H9 (cell line): ENCODE results near the gene TMEM164. TPM values are rescaled to one million over a fixed set of nuclear protein-coding genes. Genes with fewer than 3 reads are reported as not detected.

Source experiments
- DNase-seq: peaks from one replicate; pipeline ENCODE4 v3.0.0-alpha.2; 2017
- H2AFZ ChIP-seq: one replicate; pipeline ENCODE4 v1.6.1; 2013; ENCODE audit warnings: mild to moderate bottlenecking, low read length, control low read depth, moderate library complexity
- H2AK5ac ChIP-seq: 2 replicates; pipeline ENCODE4 v1.6.1; 2013; ENCODE audit warnings: low read length, control low read depth, mixed read lengths; ENCODE audit not compliant: insufficient read length
- H2BK120ac ChIP-seq: one replicate; pipeline ENCODE4 v1.6.1; 2013; ENCODE audit warnings: low read depth, mild to moderate bottlenecking, low read length, control low read depth, inconsistent platforms; ENCODE audit not compliant: poor library complexity, severe bottlenecking
- H2BK12ac ChIP-seq: 2 replicates; pipeline ENCODE4 v1.6.1; 2013; ENCODE audit warnings: low read length, control low read depth, mixed read lengths, low read depth; ENCODE audit not compliant: insufficient read length
- H2BK15ac ChIP-seq: 2 replicates; pipeline ENCODE4 v1.6.1; 2013; ENCODE audit warnings: low read depth, low read length, control low read depth
- H2BK20ac ChIP-seq: one replicate; pipeline ENCODE4 v1.6.1; 2013; ENCODE audit warnings: low read depth, mild to moderate bottlenecking, low read length, control low read depth, inconsistent platforms; ENCODE audit not compliant: poor library complexity, severe bottlenecking
- H2BK5ac ChIP-seq: 2 replicates; pipeline ENCODE4 v1.6.1; 2013; ENCODE audit warnings: low read length, control low read depth, mixed read lengths; ENCODE audit not compliant: insufficient read length
- H3K14ac ChIP-seq: 2 replicates; pipeline ENCODE4 v1.6.1; 2013; ENCODE audit warnings: low read length, control low read depth; ENCODE audit not compliant: insufficient read depth
- H3K18ac ChIP-seq: 2 replicates; pipeline ENCODE4 v1.6.1; 2013; ENCODE audit warnings: low read depth, mild to moderate bottlenecking, mixed read lengths, low read length, control low read depth; ENCODE audit not compliant: insufficient read length
- H3K23ac ChIP-seq: 2 replicates; pipeline ENCODE4 v1.6.1; 2013; ENCODE audit warnings: low read length, control low read depth, mixed read lengths, low read depth; ENCODE audit not compliant: insufficient read length
- H3K23me2 ChIP-seq: 2 replicates; pipeline ENCODE4 v1.6.1; 2013; ENCODE audit warnings: low read depth, mild to moderate bottlenecking, mixed read lengths, low read length, control low read depth; ENCODE audit not compliant: insufficient read length, poor library complexity, severe bottlenecking
- H3K27ac ChIP-seq: 2 replicates; pipeline ENCODE4 v1.5.1; 2013; ENCODE audit warnings: low read length, control low read depth, mixed read lengths, low read depth; ENCODE audit not compliant: insufficient read length
- H3K27me3 ChIP-seq: 2 replicates; pipeline ENCODE4 v1.6.1; 2013; ENCODE audit warnings: low read length, control low read depth, inconsistent platforms; ENCODE audit not compliant: insufficient read depth
- H3K4ac ChIP-seq: 2 replicates; pipeline ENCODE4 v1.6.1; 2013; ENCODE audit warnings: low read depth, mild to moderate bottlenecking, control low read depth, inconsistent platforms, low read length, moderate library complexity
- H3K4me1 ChIP-seq: 2 replicates; pipeline ENCODE4 v1.6.1; 2013; ENCODE audit warnings: low read length, control low read depth, inconsistent platforms; ENCODE audit not compliant: insufficient read depth
- H3K4me2 ChIP-seq: 2 replicates; pipeline ENCODE4 v1.6.1; 2013; ENCODE audit warnings: low read length, control low read depth, mixed read lengths; ENCODE audit not compliant: insufficient read length, insufficient read depth
- H3K56ac ChIP-seq: 2 replicates; pipeline ENCODE4 v1.6.1; 2013; ENCODE audit warnings: low read depth, mild to moderate bottlenecking, mixed read lengths, low read length, control low read depth; ENCODE audit not compliant: insufficient read length
- H3K79me1 ChIP-seq: 2 replicates; pipeline ENCODE4 v1.6.1; 2013; ENCODE audit warnings: low read depth, mild to moderate bottlenecking, moderate library complexity, low read length, control low read depth, inconsistent platforms; ENCODE audit not compliant: insufficient read depth, poor library complexity, severe bottlenecking
- H3K79me2 ChIP-seq: 2 replicates; pipeline ENCODE4 v1.6.1; 2013; ENCODE audit warnings: low read length, control low read depth, inconsistent platforms; ENCODE audit not compliant: insufficient read depth
- H3K9ac ChIP-seq: 2 replicates; pipeline ENCODE4 v1.6.1; 2013; ENCODE audit warnings: low read length, control low read depth, mixed read lengths; ENCODE audit not compliant: insufficient read length; ENCODE audit errors: extremely low read depth
- H3K9me3 ChIP-seq: one replicate; pipeline ENCODE4 v1.6.1; 2013; ENCODE audit warnings: low read depth, low read length, inconsistent platforms; ENCODE audit not compliant: control insufficient read depth
- H3T11ph ChIP-seq: one replicate; pipeline ENCODE4 v1.6.1; 2013; ENCODE audit warnings: mild to moderate bottlenecking, low read length, control low read depth, inconsistent platforms
- H4K20me1 ChIP-seq: one replicate; pipeline ENCODE4 v1.6.1; 2013; ENCODE audit not compliant: control insufficient read depth, insufficient read length, insufficient read depth
- H4K5ac ChIP-seq: 2 replicates; pipeline ENCODE4 v1.6.1; 2013; ENCODE audit warnings: low read depth, mild to moderate bottlenecking, mixed read lengths, low read length, control low read depth; ENCODE audit not compliant: insufficient read length
- H4K8ac ChIP-seq: replicated peaks from 2 replicates; pipeline ENCODE4 v1.6.1; 2013; ENCODE audit warnings: low read length, control low read depth, mixed read lengths, low read depth; ENCODE audit not compliant: insufficient read length
- H4K91ac ChIP-seq: 2 replicates; pipeline ENCODE4 v1.6.1; 2013; ENCODE audit warnings: low read depth, mild to moderate bottlenecking, moderate library complexity, mixed read lengths, low read length, control low read depth; ENCODE audit not compliant: insufficient read length
- H3K27ac Mint-ChIP-seq, 3 experiments: 2 replicates in 2 of 3; 3 replicates in 1 of 3; pipeline ENCODE4 v1.8.0; 2020 to 2021; ENCODE audit warnings: mixed read lengths in 3 of 3, mild to moderate bottlenecking in 1 of 3, moderate library complexity in 1 of 3
- H3K27me3 Mint-ChIP-seq: 2 replicates; pipeline ENCODE4 v1.8.0; 2021; ENCODE audit warnings: low read depth, mild to moderate bottlenecking, moderate library complexity, mixed read lengths
- H3K36me3 Mint-ChIP-seq, 3 experiments: 2 replicates in 2 of 3; 3 replicates in 1 of 3; pipeline ENCODE4 v1.8.0; 2020 to 2021; ENCODE audit warnings: low read depth in 3 of 3, mixed read lengths in 3 of 3; ENCODE audit not compliant: insufficient read depth in 1 of 3
- H3K4me1 Mint-ChIP-seq, 2 experiments: 2 replicates each; pipeline ENCODE4 v1.8.0; 2020; ENCODE audit warnings: mixed read lengths in 2 of 2
- H3K4me3 Mint-ChIP-seq, 2 experiments: 2 replicates in 1 of 2; 3 replicates in 1 of 2; pipeline ENCODE4 v1.8.0; 2020 to 2021; ENCODE audit warnings: mild to moderate bottlenecking in 2 of 2, mixed read lengths in 2 of 2, moderate library complexity in 1 of 2
- H3K9me3 Mint-ChIP-seq, 2 experiments: 2 replicates in 1 of 2; 3 replicates in 1 of 2; pipeline ENCODE4 v1.8.0; 2020; ENCODE audit warnings: mild to moderate bottlenecking in 2 of 2, mixed read lengths in 2 of 2, moderate library complexity in 1 of 2
- CTCF ChIP-seq: fragments of 200-600 bp; sonication (generic); conservative IDR thresholded peaks from 3 replicates; pipeline ENCODE4 v1.8.0; 2021; ENCODE audit warnings: antibody characterized with exemption, mild to moderate bottlenecking
- total RNA-seq: library from RNA; stranded (reverse); gene quantifications from 2 replicates; pipeline ENCODE4 v1.2.1, GENCODE V29; 2021

TMEM164 gene
- total RNA-seq, 1 experiment from 2014 or later, result 30.4 TPM

DNA sequence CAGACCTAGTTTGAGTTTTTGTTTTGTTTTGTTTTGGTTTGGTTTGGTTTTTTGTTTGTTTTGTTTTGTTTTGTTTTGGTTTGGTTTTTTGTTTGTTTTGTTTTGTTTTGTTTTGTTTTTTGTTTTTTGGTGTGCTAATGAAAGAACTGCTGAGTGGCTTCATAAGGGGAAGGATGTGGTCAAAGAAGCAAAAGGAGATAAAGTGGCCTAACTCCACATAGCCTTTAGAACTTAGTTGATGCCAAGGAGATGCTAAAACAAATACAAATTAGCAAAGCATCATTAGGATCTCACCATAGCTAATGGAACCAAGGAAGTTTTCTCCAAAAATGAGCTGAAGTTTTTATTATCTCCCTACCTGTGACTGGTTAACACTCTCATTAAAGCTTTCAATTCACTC, 44.6 kb upstream of the TMEM164 start:
- Histone ChIP-seq H3K4me1 (no peaks in the 10 kb centered on the region; the same call in 1 of the 2 replicates), H2AK5ac (no peak overlapping the region), H3K14ac (no peak overlapping the region), H3K4me2 (no peak overlapping the region), H3K79me2 (no peaks in the 10 kb centered on the region), H3K27ac (no peak overlapping the region), H2BK5ac (no peak overlapping the region), H3T11ph (no peak overlapping the region), H4K20me1 (no peaks in the 10 kb centered on the region), H4K91ac (no peak overlapping the region), H2BK20ac (no peak overlapping the region), H3K79me1 (no peaks in the 10 kb centered on the region), H4K8ac (no peak overlapping the region), H3K18ac (no peak overlapping the region), H3K9me3 (no peaks in the 10 kb centered on the region), H2BK120ac (no peak overlapping the region), H3K23me2 (no peaks in the 10 kb centered on the region), H3K27me3 (no peaks in the 10 kb centered on the region), H3K4ac (no peak overlapping the region), H3K23ac (no peak overlapping the region), H2BK15ac (no peak overlapping the region), H2BK12ac (no peak overlapping the region), H2AFZ (no peak overlapping the region), H4K5ac (no peak overlapping the region), H3K9ac (no peak overlapping the region), H3K56ac (no peak overlapping the region)
- H3K27ac Mint-ChIP-seq, result no peak overlapping the region
- H3K27me3 Mint-ChIP-seq, result no peaks in the 10 kb centered on the region
- H3K4me3 Mint-ChIP-seq, result no peak overlapping the region
- H3K9me3 Mint-ChIP-seq, result no peaks in the 10 kb centered on the region
- no peak for DNase-seq
- no peak for TF ChIP-seq CTCF
- H3K36me3 Mint-ChIP-seq, result no peaks in the 10 kb centered on the region
- peaks cover 3 to 11% of the 10 kb centered on the region in 2 experiments; a peak in 3 of 4 replicates for H3K4me1 Mint-ChIP-seq
